Hematopoietic multipotent progenitor cell treated with erythropoietin and hydrocortisone succinate and interleukin-3 and kit ligand, for 8 days (in vitro differentiated cells): Measurements from ENCODE around the gene TMEM178B.
"Not testable (repeated sequence)": the region's sequence is repeated elsewhere in the genome, so short reads cannot be mapped to it uniquely, and the experiment has no call there.

Experiments used
- DNase-seq: peaks from one replicate; pipeline ENCODE4 v3.0.0-alpha.2; 2015

TMEM178B gene

DNA sequence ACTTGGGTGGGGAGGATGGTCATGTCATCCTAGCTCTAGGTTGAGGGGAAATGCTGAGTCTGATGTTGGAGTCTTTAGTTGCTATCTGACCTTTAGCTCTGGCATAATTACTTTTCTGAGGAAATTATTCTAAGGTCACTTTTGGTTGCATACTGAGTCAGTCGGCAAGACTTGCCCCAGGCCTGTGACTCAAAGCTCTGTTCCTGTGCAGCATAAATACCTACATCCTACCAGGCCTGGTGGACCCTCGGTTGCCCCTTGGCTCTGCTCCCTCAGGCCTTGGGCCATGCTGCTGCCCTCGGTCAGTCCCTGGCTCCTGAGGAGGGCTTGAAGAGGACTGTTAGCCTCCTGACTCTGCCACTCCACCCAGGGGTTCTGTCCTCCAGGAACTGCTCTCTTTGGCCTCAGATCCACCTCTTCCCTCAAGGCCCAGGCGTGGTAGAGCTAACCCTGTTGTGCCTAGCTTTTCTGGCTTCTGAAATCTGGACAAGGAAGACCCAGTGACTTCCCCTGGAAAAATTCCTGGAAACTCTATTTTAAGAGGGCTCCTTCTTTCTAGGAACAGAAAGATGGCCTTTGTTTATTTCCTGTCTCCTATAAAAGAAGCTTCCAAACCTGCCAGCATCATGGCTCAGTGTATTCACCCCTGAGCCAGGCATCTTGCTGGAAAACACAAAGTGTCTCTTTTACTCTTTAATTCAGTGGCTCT is 71.2 kb downstream of the TMEM178B start:
- no peak for DNase-seq

DNA sequence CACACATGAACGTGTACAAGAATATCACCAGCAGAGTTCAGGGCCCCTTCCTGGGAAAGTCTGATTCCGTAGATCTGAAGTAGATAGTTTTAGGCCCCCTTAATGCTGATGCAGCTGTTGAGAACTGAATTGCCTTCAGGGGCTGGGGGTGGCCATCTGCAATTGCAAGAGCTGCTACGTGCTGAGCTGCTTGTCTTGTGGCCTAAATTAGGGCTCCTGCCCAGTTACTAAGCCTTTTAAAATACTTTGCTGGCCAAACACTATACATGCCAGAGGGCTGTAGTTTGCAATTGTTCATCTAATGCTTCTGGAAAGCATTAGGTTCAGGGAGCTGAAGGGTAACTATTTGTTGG is 71.7 kb downstream of the TMEM178B start:
- no peak for DNase-seq

DNA sequence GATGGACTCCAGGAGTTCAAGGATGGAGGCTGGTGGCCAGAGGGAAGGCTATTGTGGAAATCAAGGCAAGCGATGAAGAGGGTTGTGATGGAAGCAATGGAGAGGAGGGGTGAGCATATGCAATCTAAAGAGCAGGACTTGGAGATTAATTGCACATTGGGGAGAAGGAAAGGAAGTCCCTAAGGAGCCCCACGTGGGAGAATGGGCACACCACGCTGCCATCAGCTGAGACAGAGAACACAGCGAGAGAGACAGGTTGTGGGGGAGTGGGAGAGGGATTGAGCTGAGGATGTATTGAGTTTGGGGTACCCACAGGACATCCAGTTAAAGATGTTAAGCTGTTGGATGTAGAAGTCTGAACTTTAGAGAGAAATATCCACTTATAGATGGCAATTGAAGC is 73.6 kb downstream of the TMEM178B start:
- no peak for DNase-seq

DNA sequence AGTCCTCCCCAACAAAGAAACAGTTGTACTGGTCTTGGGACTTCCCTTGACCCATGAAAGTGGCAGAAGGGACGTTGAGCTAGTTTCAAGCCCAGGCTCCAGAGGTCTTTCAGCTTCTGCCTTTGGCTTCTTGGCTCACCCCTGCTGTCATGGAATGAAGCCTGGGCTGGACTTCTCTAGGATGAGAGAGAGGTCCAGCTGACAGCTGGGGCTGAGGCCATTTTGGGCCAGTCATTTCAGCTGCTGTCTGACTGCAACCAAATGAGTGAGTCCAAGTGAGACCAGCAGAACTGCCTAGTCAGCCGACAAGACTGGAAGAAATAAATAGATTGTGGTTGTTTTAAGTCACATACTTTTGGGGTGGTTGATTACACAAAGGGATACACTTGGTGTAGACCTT is 76.6 kb downstream of the TMEM178B start:
- DNase-seq: no peak

DNA sequence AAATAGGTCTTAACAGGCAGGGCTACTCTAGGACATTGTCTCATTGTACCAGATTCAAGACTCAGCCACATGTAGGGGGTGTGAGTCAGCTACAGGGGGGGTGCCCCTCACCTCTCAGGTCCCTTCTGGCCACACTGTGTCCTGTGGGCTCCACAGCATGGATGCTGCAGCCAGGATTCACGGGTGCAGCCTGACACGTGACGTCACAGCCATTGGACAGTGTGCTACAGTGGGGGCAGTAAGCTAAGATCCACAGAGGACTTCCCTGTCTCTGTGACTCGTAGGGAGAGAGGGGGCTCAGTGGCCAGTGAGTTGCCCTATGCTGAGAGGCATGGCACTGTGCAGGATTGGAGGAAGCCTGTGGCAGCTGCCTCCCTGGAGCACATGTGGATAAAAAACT is 77.9 kb downstream of the TMEM178B start:
- DNase-seq: no peak

DNA sequence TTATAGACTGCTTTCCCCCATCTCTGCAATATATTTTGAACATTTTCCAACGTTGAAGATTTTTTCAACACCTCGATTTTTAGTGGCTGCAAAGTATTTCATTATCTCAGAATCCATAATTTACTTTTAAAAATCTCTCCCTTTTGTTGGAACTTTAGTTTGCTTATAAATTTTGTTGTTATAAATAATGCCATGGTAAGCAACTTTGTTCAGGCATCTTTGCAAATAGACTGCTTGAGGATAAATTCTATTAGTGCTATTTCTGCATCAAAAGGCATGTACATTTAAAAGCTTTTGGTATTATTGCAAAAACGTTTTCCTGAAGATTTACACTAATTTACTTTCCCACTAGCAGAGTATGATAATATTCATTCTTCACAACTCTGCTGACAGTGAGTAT is 79.4 kb downstream of the TMEM178B start:
- no peak for DNase-seq

DNA sequence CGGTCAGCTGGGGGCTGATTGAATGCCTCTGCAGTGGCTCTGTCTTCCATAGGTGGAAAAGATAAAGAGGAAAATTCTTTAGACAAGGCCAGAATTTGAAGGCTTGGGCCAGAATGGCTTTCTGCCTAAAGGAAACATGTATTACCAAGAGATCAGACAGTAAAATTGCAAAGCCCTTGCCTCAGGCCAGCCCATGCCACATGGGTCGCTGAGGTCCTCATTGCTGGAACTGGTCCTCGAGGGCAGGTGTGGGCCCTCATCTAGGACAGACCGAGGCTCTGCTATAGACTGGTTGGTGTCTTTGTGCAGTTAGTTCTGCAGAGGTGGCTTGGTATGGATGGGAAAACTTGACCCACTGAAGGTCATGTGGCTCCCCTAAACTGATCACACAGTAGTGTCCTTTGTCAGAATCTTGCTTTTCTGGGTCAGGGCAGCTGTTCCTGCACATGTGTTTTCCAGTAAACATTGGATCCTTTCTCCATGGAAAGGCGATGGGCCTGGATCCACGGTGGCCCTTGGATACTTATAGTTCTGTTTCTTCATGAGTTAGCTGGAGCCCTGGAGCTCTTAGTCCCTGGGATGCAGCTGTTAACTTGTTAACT is 80.4 kb downstream of the TMEM178B start:
- no peak for DNase-seq

DNA sequence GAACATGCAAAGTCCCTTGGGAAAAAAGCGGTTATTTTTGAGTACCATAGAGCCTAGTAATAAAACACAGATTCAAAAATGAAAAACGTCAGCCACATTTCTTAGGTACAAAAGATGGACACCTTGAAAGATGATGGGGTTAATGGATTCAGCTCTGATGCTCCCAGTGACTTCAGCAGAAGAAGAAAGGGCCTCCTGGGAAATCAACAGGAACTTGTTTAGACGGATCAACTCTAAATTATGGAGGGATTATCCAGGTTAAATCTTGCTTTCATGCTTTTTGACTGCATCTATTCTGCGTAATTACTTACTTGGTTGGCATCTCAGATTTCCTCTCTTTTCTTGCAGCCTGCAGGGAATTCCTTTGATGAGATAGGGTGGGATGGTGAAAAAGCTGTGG is 82.5 kb downstream of the TMEM178B start:
- no peak for DNase-seq

DNA sequence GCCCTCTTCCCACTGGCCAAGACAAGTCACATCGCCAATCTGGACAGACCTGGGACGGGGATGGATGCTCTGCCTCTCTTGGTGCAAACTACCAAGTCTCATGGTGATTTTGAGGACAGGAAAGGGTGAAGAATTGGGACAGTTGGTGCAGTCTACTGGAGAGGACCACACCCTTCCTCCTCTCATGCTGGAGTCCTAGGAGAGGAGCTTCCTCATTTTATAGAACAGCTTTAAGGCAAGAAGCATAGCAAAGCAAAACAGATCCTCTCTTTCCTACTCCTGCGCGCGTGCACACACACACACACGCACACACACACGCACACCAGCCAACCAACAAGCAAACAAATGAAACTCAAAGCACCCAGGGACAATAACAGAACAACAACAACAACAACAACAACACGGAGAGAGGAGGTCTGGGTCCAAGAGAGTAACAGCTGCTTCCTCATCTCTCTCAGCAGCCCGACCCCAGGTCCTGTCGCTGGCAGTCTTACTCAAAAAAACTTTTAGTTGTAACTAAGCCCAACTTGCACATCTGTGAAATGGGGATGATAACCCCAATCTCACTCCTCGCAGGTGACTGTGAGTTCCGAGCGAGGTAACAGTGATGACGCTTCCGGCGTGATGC is 83.4 kb downstream of the TMEM178B start:
- DNase-seq: no peak

DNA sequence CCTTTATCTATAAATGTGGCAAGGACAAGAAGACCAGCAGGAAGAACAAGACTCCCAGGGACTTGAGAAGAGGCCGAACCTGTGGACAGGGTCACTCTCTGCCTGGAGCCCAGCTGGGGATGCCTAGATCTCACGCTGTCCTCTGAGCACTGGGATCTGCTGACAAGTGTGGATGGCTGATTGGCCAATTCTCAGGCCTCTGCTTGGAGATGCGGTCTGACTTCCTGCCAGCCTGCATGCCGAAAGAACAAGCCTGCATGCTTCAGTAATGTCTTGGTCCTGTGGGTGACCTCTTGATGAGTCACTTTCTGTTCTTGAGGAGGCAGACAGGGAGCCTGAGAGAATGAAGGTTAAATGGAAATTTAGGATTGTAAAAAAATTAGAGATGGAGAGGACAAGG is 84.7 kb downstream of the TMEM178B start:
- DNase-seq: no peak

DNA sequence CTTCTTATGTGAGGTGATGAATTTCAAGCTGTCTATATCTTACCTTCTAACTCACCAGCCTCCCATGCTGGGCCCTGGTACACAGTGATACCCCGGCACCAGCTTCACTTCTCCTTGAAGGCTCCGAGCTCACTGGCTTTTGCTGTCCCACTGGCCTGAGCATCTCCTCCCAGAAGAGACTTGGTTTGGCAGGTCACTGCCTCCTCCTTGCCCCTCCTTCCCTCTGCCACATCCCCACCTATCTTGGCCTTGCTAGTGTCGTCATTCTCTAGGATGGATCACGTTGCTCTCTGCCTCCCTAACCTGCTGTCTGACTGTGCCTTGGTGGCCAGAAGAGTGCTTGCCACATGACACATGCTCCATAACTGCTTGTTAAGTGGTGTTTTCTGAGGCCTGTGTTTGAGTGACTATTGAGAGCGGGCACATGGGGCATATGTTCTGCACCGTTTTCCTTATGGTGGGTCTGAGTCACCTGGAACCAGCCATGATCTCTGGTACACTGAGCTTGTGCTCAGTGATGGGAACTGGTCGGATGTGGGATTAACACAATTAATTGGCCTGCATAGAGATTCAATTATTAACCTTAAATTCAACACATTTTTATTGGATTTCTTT is 86.5 kb downstream of the TMEM178B start:
- no peak for DNase-seq

DNA sequence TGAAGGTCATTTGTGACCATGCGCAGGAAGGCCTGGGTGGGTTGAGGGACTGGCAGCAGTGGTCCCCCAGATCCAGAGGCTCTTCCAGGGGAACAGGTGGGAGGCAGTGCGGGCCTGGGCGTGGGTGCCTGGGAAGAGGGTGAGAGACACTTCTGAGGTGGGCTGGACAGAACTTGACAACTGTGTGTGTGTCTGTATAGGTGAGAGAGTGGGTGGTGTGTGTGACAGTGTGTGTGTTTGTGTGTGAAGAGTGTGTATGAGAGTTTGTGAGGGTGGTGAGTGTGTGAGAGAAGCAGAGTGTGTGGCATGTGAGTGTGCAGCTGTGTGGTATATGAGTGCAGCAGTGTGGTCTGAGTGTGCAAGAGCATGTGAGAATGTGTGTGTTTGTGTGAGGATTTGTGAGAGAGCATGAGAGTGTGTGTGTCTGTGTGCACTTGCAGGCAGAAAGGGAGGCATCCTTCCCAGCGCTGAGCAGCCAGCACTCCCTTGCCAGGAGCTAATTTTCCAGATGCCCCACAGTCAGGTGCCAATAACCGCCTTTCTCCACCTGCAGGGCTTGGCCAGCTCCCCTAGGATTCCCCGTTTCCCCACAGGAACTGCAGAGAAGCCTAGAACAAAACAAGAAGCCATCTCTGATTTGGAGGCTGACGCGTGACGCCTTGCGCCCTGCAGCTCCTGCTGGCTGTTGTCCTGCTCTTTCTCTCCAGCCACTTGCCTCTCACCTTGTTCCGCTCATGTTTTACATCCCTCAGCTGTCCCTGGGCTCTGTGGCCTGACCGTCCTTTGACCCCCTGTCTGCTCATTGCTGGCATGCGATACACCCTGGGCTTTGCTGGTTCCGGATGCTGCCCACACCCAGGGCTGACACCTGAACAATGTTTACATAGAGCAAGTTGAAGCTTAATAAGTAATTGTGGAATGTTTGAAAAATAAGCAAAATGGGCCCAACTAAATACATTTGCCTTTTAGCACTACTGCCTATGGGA is 88.0 kb downstream of the TMEM178B start:
- no peak for DNase-seq

DNA sequence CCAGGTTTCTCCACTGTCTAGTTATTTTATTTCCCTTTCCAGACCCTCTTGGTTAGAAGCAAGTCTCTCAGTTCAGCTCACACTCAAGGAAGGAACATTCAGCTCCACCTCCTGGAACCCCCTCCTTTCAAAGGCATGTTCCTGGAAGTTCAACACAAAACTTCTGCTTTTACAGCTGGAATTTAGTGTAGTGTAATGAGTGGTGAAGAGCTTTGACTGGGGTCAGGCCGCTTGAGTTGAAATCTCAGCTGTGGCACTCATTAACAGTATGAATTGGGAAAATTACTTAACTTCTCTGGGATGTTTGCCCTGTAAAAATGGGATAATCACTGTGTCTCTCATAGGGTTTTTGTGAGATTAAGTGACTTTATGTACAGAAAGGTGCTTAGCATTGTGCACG is 91.7 kb downstream of the TMEM178B start:
- DNase-seq: no peak

DNA sequence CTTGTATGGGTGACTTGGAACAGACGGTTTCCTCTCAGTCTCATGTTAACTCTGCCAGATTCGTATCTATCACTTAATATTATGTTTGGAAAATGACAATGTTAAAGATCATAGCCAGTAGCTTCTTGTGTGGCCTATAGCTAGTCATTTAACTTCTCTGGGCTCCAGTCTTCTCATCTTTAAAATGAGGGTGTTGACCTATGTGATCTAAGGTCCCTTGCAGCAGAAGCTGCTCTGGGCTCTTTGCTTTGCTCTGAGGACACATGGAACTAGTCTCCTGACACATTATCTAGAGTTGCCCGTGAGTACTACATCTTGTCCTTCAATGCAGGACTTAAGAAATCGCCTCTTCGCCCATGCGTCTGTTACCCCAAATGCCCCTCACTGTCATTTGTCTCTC is 93.1 kb downstream of the TMEM178B start:
- DNase-seq: no peak

DNA sequence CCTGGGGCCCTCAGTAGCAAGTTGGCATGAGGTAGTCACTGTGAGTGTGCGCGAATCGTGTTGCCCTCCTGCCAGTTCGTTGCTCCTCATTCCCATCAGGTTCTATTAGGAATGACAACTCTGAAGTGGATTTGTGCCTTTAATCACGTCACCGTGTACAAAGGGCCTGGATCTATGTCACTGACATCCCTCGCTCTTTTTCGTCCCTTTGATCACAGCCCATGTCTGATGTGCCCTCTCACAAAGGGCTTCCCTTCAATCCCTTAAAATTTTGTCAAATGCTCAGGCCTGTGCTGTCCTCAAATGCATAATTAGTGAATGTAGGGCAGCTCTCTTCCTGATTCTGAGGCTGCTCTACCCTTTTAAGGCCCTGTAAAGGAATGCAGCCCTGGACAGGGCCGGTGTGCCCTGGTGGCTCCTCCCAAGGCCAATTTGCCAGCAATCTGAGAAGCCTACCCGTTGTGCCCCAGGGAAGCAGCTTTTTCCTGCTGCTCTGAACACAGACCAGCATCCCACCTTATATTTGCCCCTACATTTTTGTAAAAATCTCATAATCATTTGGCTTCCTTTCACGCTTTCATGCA is 93.6 kb downstream of the TMEM178B start:
- DNase-seq: no peak

DNA sequence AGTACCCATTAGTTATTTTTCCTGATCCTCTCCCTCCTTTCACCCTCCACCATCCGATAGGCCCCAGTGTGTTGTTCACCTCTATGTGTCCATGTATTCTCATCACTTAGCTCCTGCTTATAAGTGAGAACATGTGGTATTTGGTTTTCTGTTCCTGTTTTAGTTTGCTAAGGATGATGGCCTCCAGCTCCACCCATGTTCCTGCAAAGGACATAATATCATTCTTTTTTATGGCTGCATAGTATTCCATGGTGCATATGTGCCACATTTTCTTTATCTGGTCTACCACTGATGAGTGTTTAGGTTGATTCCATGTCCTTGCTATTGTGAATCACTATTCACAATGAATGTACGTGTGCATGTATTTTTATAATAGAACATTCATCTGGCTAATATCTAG is 95.3 kb downstream of the TMEM178B start:
- not testable (repeated sequence) for DNase-seq

DNA sequence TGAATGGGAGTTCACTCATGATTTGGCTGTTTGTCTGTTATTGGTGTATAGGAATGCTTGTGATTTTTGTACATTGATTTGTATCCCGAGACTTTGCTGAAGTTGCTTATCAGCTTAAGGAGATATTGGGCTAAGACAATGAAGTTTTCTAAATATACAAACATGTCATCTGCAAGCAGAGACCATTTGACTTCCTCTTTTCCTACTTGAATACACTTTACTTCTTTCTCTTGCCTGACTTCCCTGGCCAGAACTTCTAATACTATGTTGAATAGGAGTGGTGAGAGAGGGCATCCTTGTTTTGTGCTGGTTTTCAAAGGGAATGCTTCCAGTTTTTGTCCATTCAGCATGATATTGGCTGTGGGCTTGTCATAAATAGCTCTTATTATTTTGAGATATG is 101.9 kb downstream of the TMEM178B start:
- not testable (repeated sequence) for DNase-seq

DNA sequence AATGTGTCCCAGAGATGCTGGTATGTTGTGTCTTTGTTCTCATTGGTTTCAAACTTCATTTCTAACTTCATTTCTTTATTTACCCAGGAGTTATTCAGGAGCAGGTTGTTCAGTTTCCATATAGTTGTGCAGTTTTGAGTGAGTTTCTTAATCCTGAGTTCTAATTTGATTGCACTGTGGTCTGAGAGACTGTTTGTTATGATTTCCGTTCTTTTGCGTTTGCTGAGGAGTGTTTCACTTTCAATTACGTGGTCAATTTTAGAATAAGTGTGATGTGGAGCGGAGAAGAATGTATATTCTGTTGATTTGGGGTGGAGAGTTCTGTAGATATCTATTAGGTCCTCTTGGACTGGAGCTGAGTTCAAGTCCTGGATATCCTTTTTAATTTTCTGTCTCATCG is 103.3 kb downstream of the TMEM178B start:
- not testable (repeated sequence) for DNase-seq

DNA sequence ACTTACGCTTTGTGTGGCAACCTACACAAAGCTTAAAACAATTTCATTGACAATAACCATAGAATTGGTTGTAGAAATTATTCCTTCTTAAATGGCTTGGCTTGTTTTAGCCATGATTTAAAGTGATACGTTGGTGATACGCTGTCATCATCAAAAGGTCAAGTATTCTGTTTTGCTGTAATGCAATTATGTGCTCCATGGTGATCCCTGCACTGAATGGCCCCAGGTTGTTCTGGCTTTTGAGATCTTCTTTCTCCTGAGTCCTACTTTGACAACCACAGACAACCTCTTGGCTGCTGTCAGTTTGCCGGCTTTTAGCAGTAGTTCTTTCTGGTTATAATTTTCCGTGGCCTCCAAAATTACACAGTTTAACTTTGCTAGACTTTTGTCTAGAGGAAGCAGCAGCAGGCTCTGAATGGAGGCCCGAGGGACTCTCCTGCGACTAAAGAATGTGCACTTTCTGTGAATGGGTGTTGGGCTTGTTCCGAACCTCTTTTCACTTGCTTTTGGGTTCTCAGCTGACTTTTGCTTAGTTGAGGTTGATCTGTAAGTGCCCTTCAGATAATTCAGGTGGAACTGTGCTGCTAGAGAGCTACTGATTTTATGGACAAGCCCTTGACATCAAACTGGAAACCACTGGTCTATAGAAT is 104.7 kb downstream of the TMEM178B start:
- DNase-seq: no peak

DNA sequence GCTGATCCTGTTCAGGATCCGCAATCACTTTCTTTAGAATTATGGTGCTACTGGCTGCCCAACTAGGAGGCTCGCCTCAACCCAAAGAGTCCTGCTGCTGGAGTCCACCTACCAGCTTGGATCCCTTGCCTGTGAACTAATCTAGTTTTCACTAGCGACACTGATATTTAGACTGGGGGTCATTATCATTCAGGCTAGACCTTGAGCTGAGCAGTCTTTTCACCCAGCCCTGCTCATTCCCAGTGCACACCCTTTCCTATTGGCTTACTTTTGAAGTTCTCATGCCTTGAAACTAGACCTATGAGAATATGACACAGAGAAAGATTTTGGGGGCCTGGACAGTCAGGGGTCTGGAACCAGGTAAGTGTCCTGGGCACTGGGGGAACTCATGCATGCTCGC is 107.9 kb downstream of the TMEM178B start:
- no peak for DNase-seq

DNA sequence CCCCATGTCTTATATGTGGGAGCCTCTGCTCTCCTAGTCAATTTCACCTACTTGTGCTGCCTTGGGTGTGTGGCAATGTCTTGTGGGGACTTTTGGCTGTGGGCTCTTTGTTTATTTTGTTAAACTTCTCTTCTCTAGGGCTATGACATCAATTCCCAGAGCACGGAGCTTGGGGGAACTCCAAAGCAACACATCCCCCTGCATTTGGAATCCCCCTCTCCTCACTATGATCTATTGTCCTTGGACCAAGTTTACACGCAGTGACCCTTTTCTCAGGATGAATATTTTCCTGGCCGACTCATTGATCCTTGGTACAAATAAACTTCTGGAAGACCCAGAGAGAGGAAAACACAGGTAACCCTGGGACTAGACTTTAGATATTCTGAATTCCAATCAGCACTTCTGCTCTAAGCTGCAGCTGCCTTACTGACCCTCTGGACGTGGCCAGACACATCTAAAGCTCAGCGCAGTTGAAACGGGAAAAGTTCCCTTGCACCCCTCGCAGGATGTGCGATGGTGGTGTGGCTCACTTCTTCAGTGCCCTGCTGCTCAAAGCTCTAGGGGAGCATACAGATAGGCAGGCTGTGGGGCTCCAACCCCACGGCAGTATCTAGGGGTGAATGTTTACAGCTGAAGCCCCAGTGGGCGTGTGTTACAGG is 110.8 kb downstream of the TMEM178B start:
- DNase-seq: no peak
